Smooth muscle cell (in vitro differentiated cells): ENCODE measurements around the gene CCR9. TPM values are rescaled to one million over a fixed set of nuclear protein-coding genes. Genes with fewer than 3 reads are reported as not detected.
A peak's percentile ranks its signal among the peaks of the same experiment; 100 is the strongest.

ENCODE experiments used
- DNase-seq: peaks from one replicate; lab custom pipeline; 2025; ENCODE audit not compliant: unreplicated experiment; lab: John Stamatoyannopoulos, UW
- H2AFZ ChIP-seq: fragments of 200-600 bp; sonication (generic); 2 replicates; pipeline ENCODE4 v1.6.0; 2016; ENCODE audit warnings: antibody characterized with exemption, low read depth, mild to moderate bottlenecking
- H3F3A ChIP-seq: fragments of 200-600 bp; sonication (generic); 2 replicates; pipeline ENCODE4 v1.6.0; 2017; ENCODE audit warnings: antibody characterized with exemption, low read depth
- H3K27ac ChIP-seq: fragments of 200-600 bp; sonication (generic); 2 replicates; pipeline ENCODE4 v1.5.1; 2016; ENCODE audit warnings: low read depth, mild to moderate bottlenecking
- H3K27me3 ChIP-seq: fragments of 200-600 bp; sonication (generic); 2 replicates; pipeline ENCODE4 v1.6.1; 2016; ENCODE audit warnings: low read depth, mild to moderate bottlenecking
- H3K36me3 ChIP-seq: fragments of 200-600 bp; sonication (generic); 2 replicates; pipeline ENCODE4 v1.5.1; 2016; ENCODE audit warnings: low read depth
- H3K4me1 ChIP-seq: fragments of 200-600 bp; sonication (generic); 2 replicates; pipeline ENCODE4 v1.5.1; 2016; ENCODE audit warnings: low read depth
- H3K4me2 ChIP-seq: fragments of 200-600 bp; sonication (generic); 2 replicates; pipeline ENCODE4 v1.6.0; 2016; ENCODE audit warnings: mild to moderate bottlenecking
- H3K4me3 ChIP-seq: fragments of 200-600 bp; sonication (generic); 2 replicates; pipeline ENCODE4 v1.5.1; 2016; ENCODE audit warnings: mild to moderate bottlenecking
- H3K79me2 ChIP-seq: fragments of 200-600 bp; sonication (generic); 2 replicates; pipeline ENCODE4 v1.6.0; 2016; ENCODE audit warnings: low read depth, mild to moderate bottlenecking
- H3K9ac ChIP-seq: fragments of 200-600 bp; sonication (generic); 2 replicates; pipeline ENCODE4 v1.6.0; 2016; ENCODE audit warnings: low read depth
- H3K9me3 ChIP-seq: fragments of 200-600 bp; sonication (generic); replicated peaks from 2 replicates; pipeline ENCODE4 v1.5.1; 2016; ENCODE audit warnings: low read depth
- H4K20me1 ChIP-seq: fragments of 200-600 bp; sonication (generic); 2 replicates; pipeline ENCODE4 v1.6.0; 2016; ENCODE audit warnings: low read depth
- WGBS: methylation state at CpG from one replicate; pipeline ENCODE4 v1.1.7; 2016; ENCODE audit warnings: low lambda C conversion rate; 5-methylcytosine and 5-hydroxymethylcytosine counted together
- polyA plus RNA-seq: library from polyadenylated mRNA; unstranded; fragments of >200 nt; fragmentation: Nextera tagmentation; extraction: Ambion mirVana; gene quantifications from 2 replicates; pipeline ENCODE4 v1.2.1, GENCODE V29; 2016
- total RNA-seq: library from RNA; depleted of rRNA; stranded (reverse); fragments of >200 nt; gene quantifications from 2 replicates; pipeline ENCODE4 v1.2.3, GENCODE V29; 2014
- TF ChIP-seq, protein P1 (sequence below): fragments of 200-600 bp; sonication (generic); IDR thresholded peaks from 2 replicates; pipeline ENCODE4 v1.5.1; 2017; ENCODE audit warnings: borderline replicate concordance, mild to moderate bottlenecking, antibody characterized with exemption; ENCODE audit not compliant: insufficient read depth, poor library complexity, severe bottlenecking

The CCR9 gene
- total and polyA plus RNA-seq, 2 experiments from 2014 or later, result not detected

DNA sequence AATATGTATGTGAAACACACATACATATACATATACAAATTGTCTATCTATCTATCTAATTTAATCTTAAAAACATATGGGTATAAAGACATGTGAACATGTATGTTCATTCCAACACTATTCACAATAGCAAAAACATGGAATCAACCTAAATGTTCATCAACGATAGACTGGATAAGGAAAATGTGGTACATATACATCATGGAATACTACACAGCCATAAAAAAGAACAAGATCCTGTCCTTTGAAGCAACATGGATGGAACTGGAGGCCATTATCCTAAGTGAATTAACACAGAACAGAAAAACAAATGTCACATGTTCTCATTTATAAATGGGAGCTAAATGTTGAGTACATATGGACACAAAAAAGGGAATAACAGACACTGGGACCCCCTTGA, 5.8 kb downstream of the CCR9 start:
- H3K4me2 ChIP-seq, result no peak overlapping the region
- H3K4me3 ChIP-seq, result no peak overlapping the region
- 94% methylated on average over 1 of the region's 1 CpG for WGBS
- no peaks in the 10 kb centered on the region for H3K36me3 ChIP-seq
- no peak overlapping the region for H2AFZ ChIP-seq
- H3F3A ChIP-seq, result no peaks in the 10 kb centered on the region
- no peaks in the 10 kb centered on the region for H3K79me2 ChIP-seq
- H3K4me1 ChIP-seq, result no peaks in the 10 kb centered on the region
- no peaks in the 10 kb centered on the region for H3K27me3 ChIP-seq
- no peak for DNase-seq
- no peak overlapping the region for H3K9ac ChIP-seq
- H4K20me1 ChIP-seq, result no peaks in the 10 kb centered on the region
- H3K9me3 ChIP-seq, result no peaks in the 10 kb centered on the region
- H3K27ac ChIP-seq, result no peak overlapping the region
- TF ChIP-seq, protein P1, sequence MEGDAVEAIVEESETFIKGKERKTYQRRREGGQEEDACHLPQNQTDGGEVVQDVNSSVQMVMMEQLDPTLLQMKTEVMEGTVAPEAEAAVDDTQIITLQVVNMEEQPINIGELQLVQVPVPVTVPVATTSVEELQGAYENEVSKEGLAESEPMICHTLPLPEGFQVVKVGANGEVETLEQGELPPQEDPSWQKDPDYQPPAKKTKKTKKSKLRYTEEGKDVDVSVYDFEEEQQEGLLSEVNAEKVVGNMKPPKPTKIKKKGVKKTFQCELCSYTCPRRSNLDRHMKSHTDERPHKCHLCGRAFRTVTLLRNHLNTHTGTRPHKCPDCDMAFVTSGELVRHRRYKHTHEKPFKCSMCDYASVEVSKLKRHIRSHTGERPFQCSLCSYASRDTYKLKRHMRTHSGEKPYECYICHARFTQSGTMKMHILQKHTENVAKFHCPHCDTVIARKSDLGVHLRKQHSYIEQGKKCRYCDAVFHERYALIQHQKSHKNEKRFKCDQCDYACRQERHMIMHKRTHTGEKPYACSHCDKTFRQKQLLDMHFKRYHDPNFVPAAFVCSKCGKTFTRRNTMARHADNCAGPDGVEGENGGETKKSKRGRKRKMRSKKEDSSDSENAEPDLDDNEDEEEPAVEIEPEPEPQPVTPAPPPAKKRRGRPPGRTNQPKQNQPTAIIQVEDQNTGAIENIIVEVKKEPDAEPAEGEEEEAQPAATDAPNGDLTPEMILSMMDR, result no peak

DNA sequence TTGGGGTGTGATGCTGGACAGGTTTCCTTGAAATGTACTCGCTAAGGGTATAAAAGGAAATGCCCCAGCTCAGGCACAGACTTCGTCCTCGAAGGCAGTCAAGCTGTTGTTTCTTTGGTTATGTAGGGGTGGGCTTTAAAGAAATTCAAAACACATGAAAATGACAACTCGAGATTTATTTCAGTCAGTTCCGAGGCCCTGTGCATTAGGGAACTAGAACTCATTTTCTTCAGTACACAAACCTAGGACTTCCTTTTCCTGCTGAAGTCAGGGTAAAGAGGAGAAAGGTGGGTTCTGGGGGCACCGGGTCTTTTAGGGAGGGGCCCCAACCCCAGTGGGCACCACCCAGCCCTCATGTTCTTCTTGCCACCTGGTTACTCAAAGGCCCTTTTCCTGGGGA, 7.7 kb downstream of the CCR9 start:
- H3K27me3 ChIP-seq, result no peaks in the 10 kb centered on the region
- H3K4me2 ChIP-seq, result no peak overlapping the region
- no peak for DNase-seq
- no peaks in the 10 kb centered on the region for H3F3A ChIP-seq
- H3K9me3 ChIP-seq, result no peaks in the 10 kb centered on the region
- H4K20me1 ChIP-seq, result no peaks in the 10 kb centered on the region
- TF ChIP-seq, protein P1, result no peak
- no peaks in the 10 kb centered on the region for H3K36me3 ChIP-seq
- H3K27ac ChIP-seq, result no peak overlapping the region
- no peak overlapping the region for H3K9ac ChIP-seq
- WGBS, result 94% methylated on average over 6 of the region's 6 CpGs
- no peak overlapping the region for H3K4me3 ChIP-seq
- H3K79me2 ChIP-seq, result no peaks in the 10 kb centered on the region
- no peak overlapping the region for H2AFZ ChIP-seq
- no peaks in the 10 kb centered on the region for H3K4me1 ChIP-seq

DNA sequence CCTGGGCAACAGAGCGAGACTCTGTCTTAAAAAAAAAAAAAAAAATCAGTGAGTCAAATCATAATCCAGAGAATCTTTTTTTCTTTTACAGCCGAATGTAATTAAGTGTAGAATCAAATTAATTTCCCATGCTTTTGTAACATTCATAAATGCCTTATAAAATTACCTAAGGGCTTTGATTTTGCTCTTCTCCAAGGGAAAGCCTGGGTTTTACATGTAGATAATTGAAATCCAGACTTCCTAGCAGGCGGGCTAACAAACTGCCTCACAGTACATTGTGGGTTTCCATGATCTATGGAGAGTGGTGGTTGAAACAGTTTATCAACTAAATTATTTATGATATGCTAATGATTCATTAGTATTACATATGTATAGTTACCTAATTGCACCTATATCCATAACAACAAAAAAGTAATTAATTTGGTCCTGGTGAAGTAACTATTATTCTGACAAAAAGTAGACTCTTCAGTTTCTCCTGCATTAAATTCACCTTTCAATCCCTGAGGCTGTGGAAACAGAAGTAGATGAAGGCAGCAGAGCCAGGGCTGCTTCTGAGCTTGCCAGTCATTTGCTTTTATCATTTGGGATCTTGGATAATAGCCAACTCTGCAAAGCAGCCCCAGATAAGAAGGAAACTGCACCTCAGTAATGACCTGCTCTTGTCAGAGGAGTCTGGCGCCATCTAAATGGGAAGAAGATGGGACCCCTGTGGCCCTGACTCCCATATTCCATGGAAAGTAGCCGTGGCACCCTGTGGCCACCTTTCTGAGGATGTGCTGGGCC, 9.5 kb downstream of the CCR9 start:
- H2AFZ ChIP-seq, result no peak overlapping the region
- no peak for DNase-seq
- H3K4me1 ChIP-seq, result no peaks in the 10 kb centered on the region
- no peaks in the 10 kb centered on the region for H3K9me3 ChIP-seq
- WGBS, result 84% methylated on average over 5 of the region's 5 CpGs
- no peaks in the 10 kb centered on the region for H4K20me1 ChIP-seq
- TF ChIP-seq, protein P1, result no peak
- peak overlapping the region; percentile 54 for H3K4me2 ChIP-seq
- H3K27me3 ChIP-seq, result no peaks in the 10 kb centered on the region
- H3K9ac ChIP-seq, result no peak overlapping the region
- H3K79me2 ChIP-seq, result no peaks in the 10 kb centered on the region
- no peak overlapping the region for H3K27ac ChIP-seq
- H3K4me3 ChIP-seq, result no peak overlapping the region
- no peaks in the 10 kb centered on the region for H3K36me3 ChIP-seq
- H3F3A ChIP-seq, result no peaks in the 10 kb centered on the region

DNA sequence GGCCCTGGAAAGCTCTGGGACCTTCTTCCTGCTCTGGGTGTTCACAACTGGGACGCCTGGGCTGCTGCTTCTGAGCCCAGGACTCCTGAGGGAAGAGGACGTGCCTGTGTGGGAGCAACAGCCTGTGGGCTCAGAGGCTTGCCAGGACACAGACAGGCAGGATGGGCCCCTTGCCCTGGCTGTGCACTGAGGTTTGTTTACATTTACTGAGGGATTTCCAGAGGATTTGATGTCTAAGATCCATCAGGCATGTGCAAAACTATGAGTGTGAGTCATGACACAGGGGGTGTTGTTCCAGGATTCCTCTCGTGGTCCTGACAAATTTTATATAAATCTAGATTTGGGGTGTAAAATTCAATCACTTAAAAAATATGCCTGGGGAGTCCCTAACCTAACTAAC, 10.6 kb downstream of the CCR9 start:
- no peaks in the 10 kb centered on the region for H3K9me3 ChIP-seq
- H3K4me3 ChIP-seq, result no peak overlapping the region
- DNase-seq, result no peak
- H3F3A ChIP-seq, result no peaks in the 10 kb centered on the region
- no peaks in the 10 kb centered on the region for H3K79me2 ChIP-seq
- H3K9ac ChIP-seq, result no peak overlapping the region
- no peaks in the 10 kb centered on the region for H4K20me1 ChIP-seq
- whole genome bisulfite sequencing, result 12% methylated on average over 3 of the region's 3 CpGs
- peak overlapping the region; percentile 54 for H3K4me2 ChIP-seq
- no peaks in the 10 kb centered on the region for H3K36me3 ChIP-seq
- no peaks in the 10 kb centered on the region for H3K27me3 ChIP-seq
- TF ChIP-seq, protein P1, result no peak
- no peaks in the 10 kb centered on the region for H3K4me1 ChIP-seq
- peak overlapping the region; percentile 60 for H3K27ac ChIP-seq
- no peak overlapping the region for H2AFZ ChIP-seq
